RPMI8226 (cell line): ENCODE measurements around the gene HIPK2.

Source experiments
- DNase-seq: peaks from one replicate; pipeline ENCODE4 v3.0.0-alpha.2; 2015

The HIPK2 gene

DNA sequence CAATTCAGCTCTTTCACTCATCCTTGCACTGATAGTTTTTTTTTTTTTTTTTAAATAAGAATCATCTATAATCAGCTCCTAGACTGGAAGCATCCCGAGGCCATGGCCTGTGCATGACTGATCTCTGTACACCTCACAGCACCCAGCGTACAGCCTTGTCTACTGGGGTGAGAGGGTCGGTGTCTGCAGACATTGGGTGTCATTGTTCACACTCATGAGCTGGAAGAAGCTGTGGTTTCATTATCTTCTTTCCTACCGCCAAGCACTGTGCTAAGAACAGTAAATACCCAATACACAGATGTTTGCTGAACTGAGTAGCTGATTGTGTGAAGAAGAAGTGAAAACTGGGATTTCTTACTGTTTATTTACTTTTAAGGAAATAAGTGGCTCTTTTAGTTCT, 130.7 kb downstream of the HIPK2 start:
- DNase-seq = no peak

DNA sequence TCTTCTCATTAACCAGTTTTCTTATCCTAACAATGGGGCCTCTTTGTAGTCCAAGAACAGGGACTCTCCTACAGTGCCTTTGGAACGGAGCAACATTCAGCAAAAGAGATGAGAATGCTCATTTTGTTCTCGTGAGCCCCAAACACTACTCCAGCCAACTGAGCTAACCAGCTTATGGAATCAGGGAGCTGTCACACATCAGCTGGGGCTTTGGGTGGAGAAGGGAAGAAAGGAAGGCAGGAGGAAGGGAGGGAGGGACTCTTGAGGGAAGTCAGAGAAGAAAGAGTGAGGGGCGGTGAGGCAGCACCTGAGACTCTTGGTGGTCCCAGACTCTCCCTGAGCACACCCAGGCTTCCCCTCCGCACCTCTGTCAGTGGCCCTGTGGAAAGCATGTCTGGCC, 131.2 kb downstream of the HIPK2 start:
- DNase-seq = no peak

DNA sequence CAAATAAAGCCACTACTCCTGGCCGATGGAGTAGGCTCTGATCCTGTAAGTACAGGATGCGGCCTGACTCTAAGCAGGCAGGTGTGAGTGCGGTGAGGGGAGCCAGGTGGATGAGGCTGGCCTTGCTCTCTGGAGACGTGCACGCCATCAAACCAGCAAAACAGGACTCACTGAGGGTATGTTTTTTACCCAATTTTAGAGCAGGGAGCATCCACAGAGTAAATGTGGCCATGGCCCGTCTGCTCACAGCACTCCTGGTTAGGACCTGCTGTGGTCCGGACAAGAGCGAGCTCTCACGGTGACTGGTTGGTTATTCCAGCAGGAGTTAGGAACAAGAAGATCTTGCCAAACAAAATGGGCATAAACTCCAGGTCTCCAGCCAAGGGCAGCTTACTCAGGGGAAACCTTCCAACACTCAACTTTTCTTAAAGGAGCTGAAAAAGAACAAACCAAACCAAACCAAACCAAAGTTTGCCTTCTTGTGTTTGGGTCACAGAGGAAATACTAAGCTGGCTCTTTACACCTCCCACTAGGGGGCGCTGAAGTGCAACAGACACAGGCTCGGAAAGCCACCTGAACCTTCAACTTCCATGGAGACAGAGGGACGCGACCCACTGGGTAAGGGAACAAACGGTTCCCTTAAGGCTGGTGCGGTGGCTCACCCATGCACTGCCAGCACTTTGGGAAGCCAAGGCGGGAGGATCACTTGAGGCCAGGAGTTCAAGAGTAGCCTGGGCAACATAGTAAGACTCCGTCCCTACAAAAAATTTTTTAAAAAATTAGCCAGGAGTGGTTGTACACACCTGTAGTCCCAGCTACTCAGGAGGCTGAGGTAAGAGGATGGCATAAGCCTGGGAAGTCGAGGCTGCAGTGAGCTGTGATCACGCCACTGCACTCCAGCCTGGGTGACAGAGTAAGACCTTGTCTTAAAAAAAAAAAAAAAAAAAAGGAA, 131.9 kb downstream of the HIPK2 start:
- DNase-seq = peak; percentile 85

DNA sequence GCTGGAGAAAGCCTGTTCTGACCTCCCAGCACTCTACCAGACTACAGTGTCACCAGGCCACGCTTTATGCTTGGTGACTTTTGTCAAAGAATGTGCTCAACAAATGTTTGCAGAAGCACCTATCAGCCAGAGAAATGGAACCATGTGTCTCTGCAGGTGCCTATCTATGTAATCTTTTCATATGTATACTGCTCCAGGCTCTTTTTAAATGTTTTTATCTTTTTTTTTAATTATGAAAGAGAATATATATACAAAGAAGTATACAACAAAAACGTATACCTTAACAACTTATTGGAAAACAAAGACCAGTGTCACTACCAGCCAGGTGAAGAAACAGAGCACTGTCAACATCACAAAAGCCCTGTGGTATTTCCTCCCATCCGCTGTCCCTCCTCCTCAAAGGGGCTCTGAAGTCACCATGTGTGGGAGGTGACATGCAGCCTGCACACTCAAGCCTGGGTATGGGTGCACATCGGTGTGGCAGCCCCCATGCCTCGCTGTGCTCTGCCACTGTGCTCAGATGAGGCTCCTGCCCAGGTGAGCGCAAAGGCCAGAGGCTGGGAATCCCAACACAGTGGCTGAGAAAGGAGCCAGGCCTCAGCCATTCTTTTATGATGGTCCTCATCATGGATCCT, 133.7 kb downstream of the HIPK2 start:
- DNase-seq = no peak

DNA sequence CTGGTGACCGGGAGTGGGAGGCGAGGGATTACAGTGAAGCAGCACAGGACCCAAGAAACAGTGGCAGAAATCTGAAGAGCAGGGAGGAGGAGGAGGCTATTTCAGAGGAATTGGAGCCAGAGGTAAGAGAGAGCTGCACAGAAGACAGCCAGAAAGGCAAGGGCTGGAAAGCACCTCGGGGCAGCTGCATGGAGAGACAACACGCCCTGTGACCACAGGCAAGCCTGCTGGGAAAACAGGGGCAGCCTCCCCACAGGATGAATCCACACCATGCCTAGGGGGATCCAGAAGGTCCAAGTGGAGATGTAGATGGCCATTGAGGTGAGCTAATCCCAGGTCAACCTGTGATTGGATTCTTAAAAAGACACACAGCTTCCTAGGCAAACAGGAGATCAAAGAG, 135.5 kb downstream of the HIPK2 start:
- DNase-seq = no peak

DNA sequence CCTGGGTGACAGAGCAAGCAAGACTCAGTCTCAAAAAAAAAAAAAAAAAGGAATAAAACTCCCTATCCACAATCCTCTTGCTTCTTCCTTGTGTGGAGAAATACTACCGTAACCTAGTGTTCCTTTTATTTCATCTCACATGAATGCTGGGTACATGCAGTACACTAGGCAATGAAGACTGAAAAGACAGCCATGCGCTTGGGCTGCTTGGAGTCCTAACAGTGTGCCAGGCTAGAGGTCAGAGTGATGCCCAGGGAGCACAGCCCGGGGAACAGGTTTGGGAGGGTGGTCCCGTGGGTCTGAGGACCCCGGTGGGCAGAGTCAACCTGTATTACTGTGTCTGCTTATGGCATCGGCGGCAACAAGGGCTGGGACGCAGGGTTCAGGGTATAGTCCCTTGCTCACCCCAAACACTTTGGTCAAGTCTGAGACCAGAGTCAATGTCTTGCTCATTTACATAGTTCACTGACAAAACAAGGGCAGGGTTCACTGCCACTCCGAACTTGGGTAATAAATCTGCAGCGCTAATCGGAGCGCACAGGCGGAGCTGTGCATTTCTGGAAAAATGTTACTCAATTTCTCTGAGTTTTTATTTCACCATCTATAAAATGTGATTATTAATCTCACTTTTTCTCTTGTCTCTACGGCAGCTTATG, 136.3 kb downstream of the HIPK2 start:
- DNase-seq = no peak

DNA sequence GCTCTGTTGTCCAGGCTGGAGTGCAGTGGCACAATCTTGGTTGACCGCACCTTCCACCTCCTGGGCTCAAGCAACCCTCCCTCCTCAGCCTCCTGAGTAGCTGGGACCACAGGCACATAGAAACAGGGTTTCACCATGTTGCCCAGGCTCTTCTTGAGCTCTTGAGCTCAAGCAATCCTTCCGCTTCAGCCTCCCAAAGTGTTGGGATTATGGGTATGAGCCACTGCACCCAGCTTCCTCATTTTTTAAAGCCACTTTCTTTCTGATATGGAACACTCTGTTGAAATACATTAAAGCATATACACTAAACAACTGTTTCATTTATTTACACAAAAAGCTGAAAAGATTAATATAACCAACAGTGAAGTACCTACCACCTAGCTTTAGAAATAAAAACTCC, 137.1 kb downstream of the HIPK2 start:
- DNase-seq = no peak

DNA sequence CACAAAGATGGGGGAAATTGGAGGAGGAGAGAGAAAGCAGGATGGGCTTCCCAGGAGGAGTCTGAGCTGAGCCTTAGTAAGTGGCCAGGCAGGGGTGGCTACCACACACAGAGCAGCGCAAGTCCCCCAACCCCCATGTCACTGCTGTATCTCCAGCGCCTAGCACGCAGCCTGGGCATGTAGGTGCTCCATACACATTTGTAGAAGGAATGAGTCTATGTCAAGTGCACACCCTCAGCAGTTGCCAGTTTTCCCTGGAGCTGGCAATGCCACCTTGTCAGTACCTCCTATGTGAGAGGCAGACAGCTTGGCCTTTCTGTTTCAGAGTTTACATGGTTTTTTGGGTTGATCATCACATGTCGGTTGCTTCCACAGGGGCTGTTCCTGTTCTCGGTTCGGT, 138.2 kb downstream of the HIPK2 start:
- DNase-seq = no peak

DNA sequence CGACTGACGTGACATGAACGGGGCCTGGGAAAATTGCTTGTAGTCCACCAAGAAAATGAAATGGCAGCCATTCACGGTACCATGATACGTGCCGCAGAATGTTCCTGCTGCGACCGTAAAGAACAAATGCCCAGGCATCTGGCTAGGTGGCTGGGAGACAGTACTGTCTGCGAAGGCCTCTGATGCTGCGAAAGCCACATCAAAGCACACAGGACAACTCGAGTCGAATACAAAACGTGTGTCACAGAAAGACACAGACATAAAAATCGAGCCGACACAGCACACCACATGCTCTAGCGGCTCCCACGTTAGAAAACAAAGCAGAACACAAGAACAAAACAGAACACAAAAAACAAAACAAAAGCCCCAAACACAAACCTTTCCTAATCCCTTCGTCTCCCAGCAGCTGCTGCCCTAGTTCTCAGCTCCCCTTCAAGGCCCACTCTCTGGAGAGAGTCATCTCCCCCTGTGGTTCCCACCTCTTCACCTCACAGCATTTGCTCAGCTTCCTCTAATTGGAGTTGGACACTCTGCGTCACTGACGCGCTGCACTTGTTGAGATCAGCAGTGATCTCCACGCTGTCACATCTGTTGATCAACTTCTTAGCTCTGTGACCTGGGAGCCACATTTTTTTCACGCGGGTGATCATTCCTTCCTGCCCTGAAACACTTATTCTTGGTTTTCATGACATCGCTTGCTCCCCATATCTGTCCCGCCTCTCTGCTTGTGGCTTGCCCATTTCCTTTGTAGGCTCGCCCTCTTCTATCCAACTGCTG, 142.1 kb downstream of the HIPK2 start:
- no peak for DNase-seq

DNA sequence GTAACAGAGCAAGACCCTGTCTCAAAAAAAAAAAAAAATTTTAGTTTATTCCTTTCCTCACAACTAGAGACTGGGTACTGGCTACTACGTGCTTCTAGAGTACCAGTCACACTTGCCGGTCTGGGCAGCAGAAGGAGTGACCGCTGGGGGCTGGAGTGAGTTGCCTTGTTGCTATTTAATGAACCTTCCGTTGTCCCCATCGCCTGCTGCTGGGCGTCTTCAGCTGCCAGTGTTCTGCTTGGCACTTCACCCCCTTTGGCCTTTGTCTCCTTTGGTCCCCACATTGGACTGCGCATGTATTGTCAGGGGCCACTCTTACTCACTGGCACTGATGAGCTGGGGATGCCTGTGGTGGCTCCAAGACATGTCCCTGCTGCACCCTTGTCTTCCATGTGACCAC, 143.7 kb downstream of the HIPK2 start:
- no peak for DNase-seq

DNA sequence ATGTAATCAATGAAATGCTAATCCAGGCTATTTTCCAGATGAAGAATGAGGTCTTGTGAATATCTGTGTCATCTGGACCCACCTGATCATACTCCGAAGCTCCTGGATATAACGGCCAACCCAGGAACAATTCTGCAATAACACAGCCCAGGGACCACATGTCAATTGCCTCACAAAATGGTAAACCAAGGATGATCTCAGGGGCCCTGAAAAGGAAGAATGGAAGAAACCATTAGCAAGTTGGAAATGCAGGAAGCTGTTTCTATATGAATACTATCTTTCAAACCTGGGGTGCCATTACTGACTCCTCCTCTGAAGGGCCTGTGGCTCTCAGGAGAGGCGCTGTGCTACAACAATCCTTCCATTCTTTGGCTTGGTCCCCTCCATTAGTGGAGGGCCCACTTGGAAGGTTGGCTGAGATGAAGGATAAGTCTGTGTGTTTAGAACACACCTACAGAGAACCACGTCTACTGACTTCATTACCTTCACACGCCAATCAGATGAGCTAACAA, 146.2 kb downstream of the HIPK2 start:
- no peak for DNase-seq

DNA sequence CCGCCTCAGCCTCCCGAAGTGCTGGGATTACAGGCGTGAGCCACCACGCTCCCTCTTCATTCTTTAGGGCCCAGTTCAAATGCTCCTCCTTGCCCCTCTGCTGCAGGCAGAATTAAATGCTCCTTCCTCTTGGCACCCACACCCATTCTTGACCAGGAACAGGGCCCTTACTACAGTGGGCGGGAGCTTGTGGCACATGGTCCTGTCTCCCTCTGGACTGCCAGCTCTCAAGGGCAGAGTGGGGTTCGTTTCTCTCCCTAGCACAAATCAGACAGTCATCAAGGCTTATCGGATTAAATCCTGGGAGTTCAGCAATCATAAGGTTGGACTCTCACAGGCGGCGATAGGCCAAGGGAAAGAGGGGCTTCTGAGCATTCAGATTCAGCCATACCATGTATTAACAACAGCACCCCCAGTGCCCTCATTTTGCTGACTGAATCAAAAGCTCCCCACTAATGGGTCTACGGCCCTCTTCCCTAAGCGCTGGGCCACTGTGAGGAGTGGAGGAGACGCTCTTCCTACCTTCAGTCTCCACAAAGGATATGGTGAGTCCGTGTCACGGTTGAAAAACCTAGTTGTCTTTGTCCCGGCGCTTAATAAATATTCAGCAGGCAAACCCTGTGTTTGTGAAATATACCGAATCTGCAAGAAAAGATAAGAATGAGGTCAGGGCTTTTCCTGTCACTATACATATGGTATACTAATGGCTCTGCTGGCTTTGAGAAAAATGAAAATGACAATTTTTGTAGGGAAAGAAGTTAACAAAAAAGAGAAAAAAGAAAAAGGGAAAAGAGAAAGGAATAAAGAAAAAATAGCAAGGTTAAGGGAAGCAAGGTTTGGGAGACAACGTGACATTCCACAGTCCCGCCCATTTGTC, 146.9 kb downstream of the HIPK2 start:
- DNase-seq = no peak

DNA sequence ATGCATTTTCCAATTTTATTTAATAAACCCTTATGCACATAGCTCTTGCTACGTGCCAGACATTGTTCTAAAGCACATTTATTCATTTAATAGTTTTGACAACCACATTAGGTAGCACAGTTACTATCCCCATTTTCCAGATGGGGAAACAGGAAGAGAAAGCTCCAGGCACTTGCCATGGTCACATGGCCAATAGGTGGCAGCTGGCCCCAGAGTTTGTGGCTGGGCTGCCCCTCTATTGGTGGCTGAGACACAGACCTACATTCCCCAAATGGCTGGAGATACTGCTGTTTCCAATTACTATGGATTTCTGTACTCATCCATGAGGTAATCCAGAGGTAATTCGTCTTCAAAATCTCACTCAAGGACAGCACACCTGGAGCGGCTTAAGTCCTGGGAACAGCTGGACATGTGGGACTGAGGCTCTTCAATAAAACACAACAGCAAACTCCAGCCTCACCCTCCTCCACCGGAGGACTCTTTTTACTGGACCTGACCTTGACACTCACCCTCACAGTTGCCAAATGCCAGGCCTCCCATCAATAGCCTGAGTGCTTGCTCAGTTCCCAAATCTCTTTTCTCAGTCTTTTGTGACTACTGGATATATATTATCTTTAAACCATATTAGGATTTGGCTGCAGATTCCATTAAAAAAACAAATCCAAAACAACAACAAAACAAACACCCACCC, 148.3 kb downstream of the HIPK2 start:
- DNase-seq = no peak

DNA sequence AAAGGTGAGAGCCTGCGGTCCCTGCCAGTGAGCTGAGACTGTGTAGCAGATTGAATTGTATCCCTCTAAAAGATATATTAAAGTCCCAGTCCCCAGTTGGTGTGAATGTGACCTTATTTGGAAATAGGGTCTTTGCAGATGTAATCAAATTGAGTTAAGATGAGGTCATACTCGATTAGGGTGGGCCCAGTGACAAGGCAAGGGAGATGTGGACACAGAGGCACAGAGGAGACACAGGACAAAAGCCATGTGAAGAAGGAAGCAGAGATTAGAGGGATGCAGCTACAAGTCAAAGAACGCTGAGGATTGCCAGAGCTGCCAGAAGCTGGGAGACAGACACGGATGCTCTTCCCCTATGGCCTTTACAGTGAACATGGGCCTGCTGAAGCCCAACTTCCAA, 150.0 kb downstream of the HIPK2 start:
- no peak for DNase-seq

DNA sequence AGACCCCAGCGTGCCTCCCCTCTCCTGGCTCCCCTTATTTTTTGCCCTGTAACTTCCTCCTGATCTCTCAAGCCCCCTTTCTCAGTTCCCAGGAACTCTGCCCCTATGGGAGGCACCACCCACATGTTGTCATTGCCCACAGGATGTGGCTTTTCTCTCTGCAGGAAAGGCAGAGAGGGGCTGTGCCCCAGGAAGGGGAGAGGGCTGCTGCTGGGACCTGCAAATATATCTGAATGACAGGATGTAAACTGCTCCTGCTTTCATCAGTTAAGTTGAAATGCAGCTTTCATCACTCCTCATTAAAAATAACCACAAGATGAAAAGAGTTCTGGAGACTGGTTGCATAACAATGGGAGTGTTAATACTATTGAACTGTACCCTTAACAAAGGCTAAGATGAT, 151.0 kb downstream of the HIPK2 start:
- DNase-seq = no peak

DNA sequence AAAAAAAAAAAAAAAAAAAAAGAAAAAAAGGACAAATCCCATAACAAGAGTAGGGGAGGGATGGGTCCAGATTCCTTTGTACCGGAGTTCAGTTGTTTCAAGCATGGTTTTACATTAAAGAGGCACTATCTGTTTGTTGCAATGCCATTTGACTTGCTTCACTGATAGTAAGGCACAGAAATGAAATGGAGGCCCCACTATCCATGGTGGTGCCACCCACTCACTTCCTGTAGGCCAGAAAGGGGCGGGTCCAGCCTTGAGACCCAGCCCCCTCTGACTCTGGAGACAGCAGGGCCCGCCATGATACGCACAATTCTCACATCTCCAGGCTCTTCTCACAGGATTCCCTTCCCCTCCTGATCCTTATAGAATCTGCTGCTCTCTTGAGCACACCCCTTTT, 154.3 kb downstream of the HIPK2 start:
- no peak for DNase-seq

DNA sequence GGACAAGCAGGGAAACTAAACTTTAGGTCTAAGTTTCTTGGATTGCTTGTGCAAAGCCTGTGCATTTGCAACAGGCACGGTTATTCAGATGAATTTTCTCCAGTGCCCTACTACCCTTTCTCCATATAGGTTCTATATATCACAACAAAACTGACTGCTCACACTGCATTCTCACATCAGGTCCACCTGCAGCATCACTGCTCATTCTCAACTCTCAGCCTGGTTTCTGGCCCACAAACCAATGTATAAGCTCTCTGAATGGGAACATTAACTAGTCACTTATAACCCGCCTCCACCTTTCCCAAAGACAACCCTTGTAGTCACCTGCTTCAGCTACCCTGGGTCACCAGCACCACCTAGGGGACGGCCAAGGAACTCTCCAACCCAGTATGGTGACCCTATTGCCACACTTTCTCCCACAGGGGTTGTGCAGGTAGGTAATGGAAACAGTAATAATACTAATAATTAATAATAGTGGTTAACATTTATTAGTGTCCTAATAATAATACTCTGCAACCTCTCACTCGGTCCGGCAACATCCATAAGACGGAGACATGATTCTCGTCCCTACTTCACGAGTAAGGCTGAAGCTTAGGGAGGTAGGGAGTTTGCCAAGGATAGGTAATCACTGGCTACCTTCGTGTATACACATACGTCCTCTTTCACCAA, 157.0 kb downstream of the HIPK2 start:
- peak; percentile 65 for DNase-seq

DNA sequence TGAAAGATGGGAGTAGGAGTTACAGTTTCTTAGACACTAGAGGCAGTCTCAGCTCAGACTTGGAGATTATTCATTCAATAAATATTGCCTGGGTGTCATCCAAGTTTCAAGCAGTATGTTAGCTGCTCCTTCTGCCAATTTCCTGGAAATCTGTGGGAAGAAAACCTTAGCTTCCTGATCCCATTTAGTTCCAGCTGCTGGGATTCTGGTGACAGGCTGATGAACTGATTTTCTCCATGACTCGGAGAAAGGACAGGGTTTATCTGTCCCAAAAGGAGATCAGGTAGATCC, 158.5 kb downstream of the HIPK2 start:
- DNase-seq = no peak

DNA sequence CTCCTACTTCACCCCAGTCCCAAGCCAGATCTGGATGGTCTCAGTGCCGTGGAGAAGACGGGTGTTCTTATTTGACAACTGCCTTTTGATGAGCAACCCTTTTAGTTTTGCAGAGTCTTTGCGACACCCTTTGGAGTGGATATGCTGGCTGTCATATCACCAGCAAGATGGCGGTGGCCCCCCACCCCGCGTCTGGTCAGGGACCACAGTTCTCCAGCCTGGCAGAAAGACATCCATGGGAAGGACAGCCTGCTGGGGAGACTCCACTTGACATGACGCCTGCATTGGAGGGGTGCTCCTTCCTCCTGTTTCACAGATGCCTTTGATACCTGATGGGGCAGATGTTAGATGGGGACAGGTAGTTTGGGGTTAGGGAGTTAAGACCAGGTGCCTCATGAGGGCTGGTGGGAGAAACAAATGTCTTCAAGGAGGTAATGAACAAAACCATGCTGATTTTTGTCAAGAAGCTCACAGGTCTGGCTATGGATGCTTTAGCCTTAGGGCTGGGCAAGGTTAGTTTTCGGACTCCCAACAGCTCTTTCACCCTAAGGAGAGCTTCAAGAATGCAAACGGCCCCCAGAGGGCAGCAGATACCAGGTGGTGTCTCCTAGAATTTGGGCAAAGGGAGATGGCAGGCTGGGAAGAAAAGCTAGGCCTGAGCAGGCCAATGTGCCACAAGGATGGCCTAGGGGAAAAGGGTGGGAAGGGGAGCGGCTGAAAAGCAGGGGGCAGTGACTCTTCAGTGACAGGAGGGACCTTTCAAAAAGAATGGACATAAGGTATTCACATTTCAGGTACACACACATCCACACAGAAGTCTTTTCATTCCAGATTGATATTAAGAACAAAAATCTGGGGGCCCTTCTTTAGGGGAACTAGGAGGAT, 159.1 kb downstream of the HIPK2 start:
- peak; percentile 58 for DNase-seq

DNA sequence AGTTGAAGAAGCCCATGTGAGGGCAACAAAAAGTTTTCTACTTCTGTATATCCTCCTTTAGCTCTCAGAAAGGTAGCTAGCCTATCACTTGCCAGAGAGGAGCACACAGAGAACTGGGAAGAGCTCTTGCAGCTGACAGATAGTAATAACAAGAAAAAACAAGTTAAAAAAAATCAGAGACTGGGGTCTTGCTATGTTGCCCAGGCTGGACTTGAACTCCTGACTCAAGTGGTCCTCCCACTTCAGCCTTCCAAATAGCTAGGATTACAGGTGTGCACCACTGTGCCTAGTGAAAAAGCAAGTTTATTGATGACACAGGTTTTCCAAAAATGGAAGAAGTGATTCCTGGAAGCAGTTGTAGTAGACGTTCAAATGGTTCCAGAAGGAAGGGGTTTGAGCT, 160.7 kb downstream of the HIPK2 start:
- DNase-seq = no peak
